HepG2 (cell line): Measurements from ENCODE around the gene RABGAP1.

Experiments used
- SNRNP70 ChIP-seq: fragments of 200-400 bp; formaldehyde crosslinking; IDR thresholded peaks from 2 replicates; pipeline ENCODE4 v1.6.1; 2017; ENCODE audit warnings: mild to moderate bottlenecking, low read depth, low read length, moderate library complexity
- ZNF12 ChIP-seq: sonication (generic); formaldehyde crosslinking; IDR thresholded peaks from 2 replicates; pipeline ENCODE4 v1.5.0; 2020; ENCODE audit warnings: missing genetic modification reagents
- ZNF138 ChIP-seq: sonication (generic); formaldehyde crosslinking; IDR thresholded peaks from 2 replicates; pipeline ENCODE4 v1.5.0; 2020; ENCODE audit warnings: mild to moderate bottlenecking, low read depth, missing genetic modification reagents
- ZNF768 ChIP-seq: sonication (generic); formaldehyde crosslinking; IDR thresholded peaks from 2 replicates; pipeline ENCODE4 v1.4.0; 2020; ENCODE audit warnings: missing genetic modification reagents
- TF ChIP-seq, protein P1 (sequence below): sonication (generic); formaldehyde crosslinking; IDR thresholded peaks from 2 replicates; pipeline ENCODE4 v1.4.0; 2020; ENCODE audit warnings: mild to moderate bottlenecking, missing genetic modification reagents, borderline replicate concordance

DNA sequence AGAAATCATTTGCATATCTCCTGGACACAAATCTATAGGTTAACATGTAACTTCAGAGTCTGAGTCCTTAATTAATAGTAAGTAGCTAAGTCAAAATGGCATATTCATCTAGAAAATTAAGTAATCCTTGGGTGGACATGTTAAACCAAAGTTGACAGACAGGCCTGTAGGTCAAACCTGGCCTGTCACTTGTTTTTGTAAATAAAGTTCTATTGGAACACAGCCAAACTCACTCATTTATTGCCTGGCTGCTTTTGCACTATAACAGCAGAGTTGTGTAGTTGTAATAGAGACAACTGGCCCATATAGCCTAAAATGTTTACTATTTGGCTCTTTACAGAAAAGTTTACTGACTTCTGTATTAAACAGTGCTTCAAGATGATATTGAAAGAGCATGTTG lies 68.1 kb downstream of the RABGAP1 start:
- no peak for TF ChIP-seq ZNF768
- TF ChIP-seq ZNF138, result no peak
- TF ChIP-seq ZNF12 (CRISPR knock-in tag), result no peak
- TF ChIP-seq, protein P1, sequence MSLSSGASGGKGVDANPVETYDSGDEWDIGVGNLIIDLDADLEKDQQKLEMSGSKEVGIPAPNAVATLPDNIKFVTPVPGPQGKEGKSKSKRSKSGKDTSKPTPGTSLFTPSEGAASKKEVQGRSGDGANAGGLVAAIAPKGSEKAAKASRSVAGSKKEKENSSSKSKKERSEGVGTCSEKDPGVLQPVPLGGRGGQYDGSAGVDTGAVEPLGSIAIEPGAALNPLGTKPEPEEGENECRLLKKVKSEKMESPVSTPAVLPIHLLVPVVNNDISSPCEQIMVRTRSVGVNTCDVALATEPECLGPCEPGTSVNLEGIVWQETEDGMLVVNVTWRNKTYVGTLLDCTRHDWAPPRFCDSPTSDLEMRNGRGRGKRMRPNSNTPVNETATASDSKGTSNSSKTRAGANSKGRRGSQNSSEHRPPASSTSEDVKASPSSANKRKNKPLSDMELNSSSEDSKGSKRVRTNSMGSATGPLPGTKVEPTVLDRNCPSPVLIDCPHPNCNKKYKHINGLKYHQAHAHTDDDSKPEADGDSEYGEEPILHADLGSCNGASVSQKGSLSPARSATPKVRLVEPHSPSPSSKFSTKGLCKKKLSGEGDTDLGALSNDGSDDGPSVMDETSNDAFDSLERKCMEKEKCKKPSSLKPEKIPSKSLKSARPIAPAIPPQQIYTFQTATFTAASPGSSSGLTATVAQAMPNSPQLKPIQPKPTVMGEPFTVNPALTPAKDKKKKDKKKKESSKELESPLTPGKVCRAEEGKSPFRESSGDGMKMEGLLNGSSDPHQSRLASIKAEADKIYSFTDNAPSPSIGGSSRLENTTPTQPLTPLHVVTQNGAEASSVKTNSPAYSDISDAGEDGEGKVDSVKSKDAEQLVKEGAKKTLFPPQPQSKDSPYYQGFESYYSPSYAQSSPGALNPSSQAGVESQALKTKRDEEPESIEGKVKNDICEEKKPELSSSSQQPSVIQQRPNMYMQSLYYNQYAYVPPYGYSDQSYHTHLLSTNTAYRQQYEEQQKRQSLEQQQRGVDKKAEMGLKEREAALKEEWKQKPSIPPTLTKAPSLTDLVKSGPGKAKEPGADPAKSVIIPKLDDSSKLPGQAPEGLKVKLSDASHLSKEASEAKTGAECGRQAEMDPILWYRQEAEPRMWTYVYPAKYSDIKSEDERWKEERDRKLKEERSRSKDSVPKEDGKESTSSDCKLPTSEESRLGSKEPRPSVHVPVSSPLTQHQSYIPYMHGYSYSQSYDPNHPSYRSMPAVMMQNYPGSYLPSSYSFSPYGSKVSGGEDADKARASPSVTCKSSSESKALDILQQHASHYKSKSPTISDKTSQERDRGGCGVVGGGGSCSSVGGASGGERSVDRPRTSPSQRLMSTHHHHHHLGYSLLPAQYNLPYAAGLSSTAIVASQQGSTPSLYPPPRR (CRISPR knock-in tag), result no peak
- no peak for TF ChIP-seq SNRNP70
